Activated CD8-positive, alpha-beta memory T cell treated with anti-CD3 and anti-CD28 coated beads, Interleukin-2, amount 10 ng/mL, durations not matched to agents 7 days and 5 days (primary cell): ENCODE data around the gene IRAK2. TPM values are rescaled to one million over a fixed set of nuclear protein-coding genes. Genes with fewer than 3 reads are reported as not detected.

ENCODE experiments used
- ATAC-seq: fragments of 150-1000 bp; cut with Tn5 transposase; one replicate; pipeline ENCODE4 v1.10.0; 2021; ENCODE audit warnings: moderate library complexity
- CTCF ChIA-PET: fragments of 350-600 bp; sonication (Branson Sonifier 250); formaldehyde crosslinking; loops from one replicate; lab custom pipeline; 2021; ENCODE audit warnings: antibody characterized with exemption; lab: Charles Lee
- DNase-seq: peaks from one replicate; pipeline ENCODE4 v3.0.0-alpha.2; 2020
- H3K27ac Mint-ChIP-seq: one replicate; pipeline ENCODE4 v1.8.0; 2021; ENCODE audit warnings: mild to moderate bottlenecking, mixed read lengths
- H3K27me3 Mint-ChIP-seq: one replicate; pipeline ENCODE4 v1.8.0; 2021; ENCODE audit warnings: mixed read lengths
- H3K36me3 Mint-ChIP-seq: one replicate; pipeline ENCODE4 v1.8.0; 2021; ENCODE audit warnings: mild to moderate bottlenecking, mixed read lengths
- H3K4me1 Mint-ChIP-seq: one replicate; pipeline ENCODE4 v1.8.0; 2021; ENCODE audit warnings: mixed read lengths
- H3K4me3 Mint-ChIP-seq: one replicate; pipeline ENCODE4 v1.8.0; 2021; ENCODE audit warnings: mild to moderate bottlenecking, moderate library complexity, mixed read lengths
- H3K9me3 Mint-ChIP-seq: one replicate; pipeline ENCODE4 v1.8.0; 2022; ENCODE audit warnings: low read depth, mixed read lengths
- total RNA-seq, 2 experiments: library from RNA; stranded (reverse); gene quantifications; one replicate each; pipeline ENCODE4 v1.2.3, GENCODE V29; 2021

IRAK2 gene
- total RNA-seq, 2 experiments from 2014 or later: 3.0 to 9.1 TPM

- H3K27me3 Mint-ChIP-seq: no peaks in the 10 kb centered on the region
- DNase-seq (no peak), ATAC-seq (no peak)
- no peak overlapping the region for H3K4me3 Mint-ChIP-seq
- H3K4me1 Mint-ChIP-seq: peaks cover 83% of the 10 kb centered on the region
- H3K27ac Mint-ChIP-seq: peak overlapping the region; percentile 98
- no peaks in the 10 kb centered on the region for H3K9me3 Mint-ChIP-seq
- H3K36me3 Mint-ChIP-seq: no peaks in the 10 kb centered on the region
- CTCF ChIA-PET: interaction anchor here (1.1 to 1.7 kb wide), 2 partner anchors 27 to 33 kb away, joined by 3 to 4 read pairs; no protein-coding TSS in a partner anchor
These were observed 31.8 kb downstream of the IRAK2 start for GRCh38 chr3:10196389-10197052.

GRCh38 chr3:10198226-10198625, 33.5 kb downstream of the IRAK2 start:
- peaks cover 3% of the 10 kb centered on the region for H3K36me3 Mint-ChIP-seq
- CTCF ChIA-PET: no interaction called here
- ATAC-seq: no peak
- H3K27me3 Mint-ChIP-seq: no peaks in the 10 kb centered on the region
- DNase-seq: no peak
- no peak overlapping the region for H3K4me3 Mint-ChIP-seq
- H3K27ac Mint-ChIP-seq: peak overlapping the region; percentile 94
- peaks cover 80% of the 10 kb centered on the region for H3K4me1 Mint-ChIP-seq
- H3K9me3 Mint-ChIP-seq: no peaks in the 10 kb centered on the region

GRCh38 chr3:10198761-10199649, 34.3 kb downstream of the IRAK2 start:
- Mint-ChIP-seq H3K27ac (peak overlapping the region; percentile 94), H3K4me3 (peak overlapping the region; percentile 20), H3K27me3 (no peaks in the 10 kb centered on the region), H3K36me3 (peaks cover 5% of the 10 kb centered on the region), H3K4me1 (peaks cover 78% of the 10 kb centered on the region), H3K9me3 (no peaks in the 10 kb centered on the region)
- peak; percentile 85 for ATAC-seq
- peak; percentile 88 for DNase-seq
- CTCF ChIA-PET: interaction anchor here (0.8 to 2.0 kb wide), 7 partner anchors 12 to 55 kb away, joined by 3 to 9 read pairs (median 3); no protein-coding TSS in a partner anchor

- CTCF ChIA-PET: interaction anchor here (0.9 to 2.3 kb wide), 4 partner anchors 8 to 57 kb away, joined by 3 to 11 read pairs (median 3); no protein-coding TSS in a partner anchor
- no peak for DNase-seq
- Mint-ChIP-seq H3K27ac (no peak overlapping the region), H3K36me3 (peaks cover 5% of the 10 kb centered on the region), H3K9me3 (no peaks in the 10 kb centered on the region), H3K27me3 (no peaks in the 10 kb centered on the region), H3K4me3 (no peak overlapping the region), H3K4me1 (peaks cover 38% of the 10 kb centered on the region)
- ATAC-seq: no peak
These were observed 40.2 kb downstream of the IRAK2 start for GRCh38 chr3:10204921-10205320.

GRCh38 chr3:10205451-10206165, 40.9 kb downstream of the IRAK2 start:
- peaks cover 34% of the 10 kb centered on the region for H3K4me1 Mint-ChIP-seq
- H3K27ac Mint-ChIP-seq: no peak overlapping the region
- H3K27me3 Mint-ChIP-seq: no peaks in the 10 kb centered on the region
- ATAC-seq (no peak), DNase-seq (no peak)
- CTCF ChIA-PET: interaction anchor here (0.9 to 2.3 kb wide), 2 partner anchors 12 to 57 kb away, joined by 3 to 11 read pairs; no protein-coding TSS in a partner anchor
- H3K9me3 Mint-ChIP-seq: no peaks in the 10 kb centered on the region
- H3K36me3 Mint-ChIP-seq: peaks cover 5% of the 10 kb centered on the region
- no peak overlapping the region for H3K4me3 Mint-ChIP-seq

GRCh38 chr3:10206166-10206511, 41.4 kb downstream of the IRAK2 start:
- ATAC-seq (no peak), DNase-seq (no peak)
- H3K27ac Mint-ChIP-seq: no peak overlapping the region
- H3K9me3 Mint-ChIP-seq: no peaks in the 10 kb centered on the region
- H3K36me3 Mint-ChIP-seq: peaks cover 5% of the 10 kb centered on the region
- H3K4me1 Mint-ChIP-seq: peaks cover 30% of the 10 kb centered on the region
- no peak overlapping the region for H3K4me3 Mint-ChIP-seq
- CTCF ChIA-PET: no interaction called here
- no peaks in the 10 kb centered on the region for H3K27me3 Mint-ChIP-seq

- H3K4me3 Mint-ChIP-seq: no peak overlapping the region
- no peak for DNase-seq
- H3K27ac Mint-ChIP-seq: no peak overlapping the region
- ATAC-seq: peak; percentile 55
- CTCF ChIA-PET: interaction anchor here (0.7 to 2.2 kb wide), 8 partner anchors 9 to 50 kb away, joined by 3 to 9 read pairs (median 5); no protein-coding TSS in a partner anchor
- peaks cover 7% of the 10 kb centered on the region for H3K4me1 Mint-ChIP-seq
- peaks cover 5% of the 10 kb centered on the region for H3K9me3 Mint-ChIP-seq
- H3K27me3 Mint-ChIP-seq: no peaks in the 10 kb centered on the region
- peaks cover 13% of the 10 kb centered on the region for H3K36me3 Mint-ChIP-seq
These were observed 48.6 kb downstream of the IRAK2 start for GRCh38 chr3:10213156-10213792.

GRCh38 chr3:10215578-10216368, 51.1 kb downstream of the IRAK2 start:
- ATAC-seq (no peak), DNase-seq (no peak)
- Mint-ChIP-seq H3K36me3 (peaks cover 14% of the 10 kb centered on the region), H3K27me3 (no peaks in the 10 kb centered on the region), H3K4me1 (peaks cover 19% of the 10 kb centered on the region), H3K27ac (no peak overlapping the region), H3K4me3 (no peak overlapping the region), H3K9me3 (peaks cover 5% of the 10 kb centered on the region)
- CTCF ChIA-PET: no interaction called here

GRCh38 chr3:10217359-10217758, 52.6 kb downstream of the IRAK2 start:
- Mint-ChIP-seq H3K27me3 (no peaks in the 10 kb centered on the region), H3K9me3 (peaks cover 5% of the 10 kb centered on the region), H3K36me3 (peaks cover 16% of the 10 kb centered on the region), H3K27ac (no peak overlapping the region), H3K4me3 (no peak overlapping the region), H3K4me1 (peaks cover 32% of the 10 kb centered on the region)
- DNase-seq (no peak), ATAC-seq (no peak)
- CTCF ChIA-PET: no interaction called here

GRCh38 chr3:10219737-10220136, 55.0 kb downstream of the IRAK2 start:
- Mint-ChIP-seq H3K4me3 (no peak overlapping the region), H3K4me1 (peaks cover 49% of the 10 kb centered on the region), H3K27me3 (no peaks in the 10 kb centered on the region), H3K36me3 (peaks cover 22% of the 10 kb centered on the region), H3K27ac (peak overlapping the region; percentile 79), H3K9me3 (peaks cover 5% of the 10 kb centered on the region)
- DNase-seq (no peak), ATAC-seq (no peak)
- CTCF ChIA-PET: interaction anchor here (1.0 to 1.8 kb wide), 3 partner anchors 16 to 101 kb away, joined by 3 to 4 read pairs (median 3); partner anchors contain the start of gene SEC13

- peak; percentile 87 for DNase-seq
- CTCF ChIA-PET: interaction anchor here (0.7 to 3.2 kb wide), 16 partner anchors 10 to 278 kb away, joined by 3 to 24 read pairs (median 4); partner anchors contain the start of genes IRAK2, TATDN2 and VHL
- Mint-ChIP-seq H3K4me3 (no peak overlapping the region), H3K9me3 (no peaks in the 10 kb centered on the region), H3K27ac (peak overlapping the region; percentile 72), H3K27me3 (no peaks in the 10 kb centered on the region), H3K4me1 (peaks cover 79% of the 10 kb centered on the region), H3K36me3 (peaks cover 12% of the 10 kb centered on the region)
- ATAC-seq: peak; percentile 68
These were observed 59.2 kb downstream of the IRAK2 start for GRCh38 chr3:10223676-10224639.
